OCI-LY1 (cell line): ENCODE results near the gene MBTD1.

Experiments
- EZH2 ChIP-seq: fragments of 200-600 bp; sonication (generic), shearing (Covaris generic); IDR thresholded peaks from 2 replicates; pipeline ENCODE4 v1.8.0; 2017; ENCODE audit warnings: borderline replicate concordance, mixed run types, mild to moderate bottlenecking, antibody characterized with exemption, low read length, moderate library complexity, mixed read lengths
- TF ChIP-seq, protein P1 (sequence below): fragments of 200-600 bp; sonication (generic), shearing (Covaris generic); IDR thresholded peaks from 2 replicates; pipeline ENCODE4 v1.5.1; 2017; ENCODE audit warnings: mild to moderate bottlenecking, antibody characterized with exemption, low read length, moderate library complexity, mixed read lengths

DNA sequence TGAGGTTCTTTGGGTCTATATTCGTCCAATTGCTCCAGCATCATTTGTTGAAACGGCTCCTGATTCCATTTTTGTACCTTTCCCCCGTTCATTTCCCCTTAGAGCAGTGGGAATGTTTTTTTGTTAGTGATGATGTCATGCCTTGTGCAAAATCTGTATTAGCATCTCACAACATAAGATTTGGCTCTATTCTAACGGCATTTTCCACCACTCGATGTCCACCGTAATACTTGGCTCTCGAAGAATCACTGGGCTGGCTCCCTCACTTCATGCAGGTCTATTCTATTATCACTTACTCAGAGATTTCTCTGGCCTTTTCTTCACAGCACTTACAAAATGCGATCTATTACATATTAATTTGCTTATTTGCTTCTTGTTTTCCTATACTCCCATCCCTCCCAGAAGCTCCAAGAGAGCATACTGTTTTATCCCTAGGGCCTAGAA is 107.1 kb downstream of the MBTD1 start:
- TF ChIP-seq, protein P1, sequence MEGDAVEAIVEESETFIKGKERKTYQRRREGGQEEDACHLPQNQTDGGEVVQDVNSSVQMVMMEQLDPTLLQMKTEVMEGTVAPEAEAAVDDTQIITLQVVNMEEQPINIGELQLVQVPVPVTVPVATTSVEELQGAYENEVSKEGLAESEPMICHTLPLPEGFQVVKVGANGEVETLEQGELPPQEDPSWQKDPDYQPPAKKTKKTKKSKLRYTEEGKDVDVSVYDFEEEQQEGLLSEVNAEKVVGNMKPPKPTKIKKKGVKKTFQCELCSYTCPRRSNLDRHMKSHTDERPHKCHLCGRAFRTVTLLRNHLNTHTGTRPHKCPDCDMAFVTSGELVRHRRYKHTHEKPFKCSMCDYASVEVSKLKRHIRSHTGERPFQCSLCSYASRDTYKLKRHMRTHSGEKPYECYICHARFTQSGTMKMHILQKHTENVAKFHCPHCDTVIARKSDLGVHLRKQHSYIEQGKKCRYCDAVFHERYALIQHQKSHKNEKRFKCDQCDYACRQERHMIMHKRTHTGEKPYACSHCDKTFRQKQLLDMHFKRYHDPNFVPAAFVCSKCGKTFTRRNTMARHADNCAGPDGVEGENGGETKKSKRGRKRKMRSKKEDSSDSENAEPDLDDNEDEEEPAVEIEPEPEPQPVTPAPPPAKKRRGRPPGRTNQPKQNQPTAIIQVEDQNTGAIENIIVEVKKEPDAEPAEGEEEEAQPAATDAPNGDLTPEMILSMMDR = no peak
- TF ChIP-seq EZH2 = no peak
